ENCODE measurements around the gene PPP3CB. TPM values are rescaled to one million over a fixed set of nuclear protein-coding genes. Genes with fewer than 3 reads are reported as not detected.

The PPP3CB gene
- total RNA-seq, 1 experiment from 2014 or later = 34.0 TPM

DNA sequence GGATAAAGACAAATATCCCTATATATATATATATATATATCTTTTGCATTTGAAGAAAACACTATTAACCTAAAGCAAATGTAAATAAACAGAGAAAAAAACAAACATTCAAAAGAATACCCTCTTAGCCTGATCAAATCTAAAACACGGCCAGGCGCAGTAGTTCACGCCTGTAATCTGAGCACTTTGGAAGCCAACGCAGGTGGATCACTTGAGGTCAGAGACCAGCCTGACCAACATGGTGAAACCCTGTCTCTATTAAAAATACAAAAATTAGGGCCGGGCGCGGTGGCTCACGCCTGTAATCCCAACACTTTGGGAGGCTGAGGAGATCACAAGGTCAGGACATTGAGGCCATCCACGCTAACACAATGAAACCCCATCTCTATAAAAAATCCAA is 91.1 kb downstream of the PPP3CB start:
- no peak overlapping the region for H3K4me3 ChIP-seq
- no peak for TF ChIP-seq CTCF (conservative IDR thresholded peaks at IDR 0.05)
- no peak for TF ChIP-seq EZH2 (IDR thresholded peaks at IDR 0.05; ENCODE audit: low read depth)
- BruUV-seq (replicated peaks) = no TSS peak
- H3K4me2 ChIP-seq = no peak overlapping the region
- no peaks in the 10 kb centered on the region for H3F3A ChIP-seq (ENCODE audit: insufficient read depth, low read depth)
- ChIA-PET CTCF (no interaction called here), POLR2A (ENCODE audit: unreplicated experiment) (no interaction called here)
- H3K9me2 ChIP-seq (ENCODE audit: insufficient read depth) = no peaks in the 10 kb centered on the region
- H3K79me2 ChIP-seq (ENCODE audit: low read depth) = peaks cover 99% of the 10 kb centered on the region
- peaks cover 20% of the 10 kb centered on the region for H3K36me3 ChIP-seq (ENCODE audit: low read depth)
- H4K20me1 ChIP-seq (ENCODE audit: insufficient read depth) = peaks cover 75% of the 10 kb centered on the region
- peaks cover 19% of the 10 kb centered on the region for H3K4me1 ChIP-seq (replicated peaks; ENCODE audit: insufficient read depth)
- no peaks in the 10 kb centered on the region for H3K27me3 ChIP-seq (ENCODE audit: insufficient read depth, low read depth)
- H3K27ac ChIP-seq = no peak overlapping the region
- intact Hi-C loops (cut with micrococcal nuclease; ENCODE audit: unreplicated experiment) = no loop called here
- DNase-seq = no peak
- H3K9me3 ChIP-seq (ENCODE audit: insufficient read depth, low read depth) = no peaks in the 10 kb centered on the region
- H2AFZ ChIP-seq = no peak overlapping the region

- Histone ChIP-seq H3K4me3 (no peak overlapping the region), H3K27ac (no peak overlapping the region), H3K36me3 (ENCODE audit: low read depth) (peaks cover 30% of the 10 kb centered on the region), H3K9me2 (ENCODE audit: insufficient read depth) (no peaks in the 10 kb centered on the region), H3K27me3 (ENCODE audit: insufficient read depth, low read depth) (no peaks in the 10 kb centered on the region), H3K79me2 (ENCODE audit: low read depth) (peaks cover 79% of the 10 kb centered on the region), H3K4me2 (no peak overlapping the region), H2AFZ (no peak overlapping the region), H3F3A (ENCODE audit: insufficient read depth, low read depth) (no peaks in the 10 kb centered on the region), H3K4me1 (replicated peaks; ENCODE audit: insufficient read depth) (no peaks in the 10 kb centered on the region), H4K20me1 (ENCODE audit: insufficient read depth) (peaks cover 59% of the 10 kb centered on the region), H3K9me3 (ENCODE audit: insufficient read depth, low read depth) (no peaks in the 10 kb centered on the region)
- DNase-seq = no peak
- ChIA-PET POLR2A (ENCODE audit: unreplicated experiment) (interaction anchor here (0.6 kb wide), 1 partner anchor 364 kb away, joined by 3 read pairs; no protein-coding TSS in a partner anchor), CTCF (interaction anchor here (0.6 kb wide), 1 partner anchor 199 kb away, joined by 4 read pairs; no protein-coding TSS in a partner anchor)
- intact Hi-C loops (cut with micrococcal nuclease; ENCODE audit: unreplicated experiment) = no loop called here
- TF ChIP-seq CTCF (conservative IDR thresholded peaks at IDR 0.05) (no peak), EZH2 (IDR thresholded peaks at IDR 0.05; ENCODE audit: low read depth) (no peak)
- BruUV-seq (replicated peaks) = no TSS peak
These were observed 94.2 kb downstream of the PPP3CB start for GRCh38 chr10:73401636-73402035.

- ChIA-PET CTCF (no interaction called here), POLR2A (ENCODE audit: unreplicated experiment) (no interaction called here)
- Histone ChIP-seq H3K4me3 (no peak overlapping the region), H3K4me1 (replicated peaks; ENCODE audit: insufficient read depth) (no peaks in the 10 kb centered on the region), H4K20me1 (ENCODE audit: insufficient read depth) (peaks cover 39% of the 10 kb centered on the region), H3K27me3 (ENCODE audit: insufficient read depth, low read depth) (no peaks in the 10 kb centered on the region), H3K27ac (no peak overlapping the region), H3K4me2 (no peak overlapping the region), H3K79me2 (ENCODE audit: low read depth) (peaks cover 53% of the 10 kb centered on the region), H3F3A (ENCODE audit: insufficient read depth, low read depth) (0 out of 2 replicates have a peak, but pooled peaks cover 4% of the 10 kb centered on the region), H2AFZ (no peak overlapping the region), H3K36me3 (ENCODE audit: low read depth) (peaks cover 45% of the 10 kb centered on the region), H3K9me2 (ENCODE audit: insufficient read depth) (no peaks in the 10 kb centered on the region), H3K9me3 (ENCODE audit: insufficient read depth, low read depth) (no peaks in the 10 kb centered on the region)
- TF ChIP-seq CTCF (conservative IDR thresholded peaks at IDR 0.05) (no peak), EZH2 (IDR thresholded peaks at IDR 0.05; ENCODE audit: low read depth) (no peak)
- BruUV-seq (replicated peaks) = no TSS peak
- no peak for DNase-seq
- intact Hi-C loops (cut with micrococcal nuclease; ENCODE audit: unreplicated experiment) = no loop called here
These were observed 96.8 kb downstream of the PPP3CB start for GRCh38 chr10:73399063-73399462.

Data from PC-9 (cell line).